ENCODE measurements around the gene ACSL5.

Gene ACSL5, protein sequence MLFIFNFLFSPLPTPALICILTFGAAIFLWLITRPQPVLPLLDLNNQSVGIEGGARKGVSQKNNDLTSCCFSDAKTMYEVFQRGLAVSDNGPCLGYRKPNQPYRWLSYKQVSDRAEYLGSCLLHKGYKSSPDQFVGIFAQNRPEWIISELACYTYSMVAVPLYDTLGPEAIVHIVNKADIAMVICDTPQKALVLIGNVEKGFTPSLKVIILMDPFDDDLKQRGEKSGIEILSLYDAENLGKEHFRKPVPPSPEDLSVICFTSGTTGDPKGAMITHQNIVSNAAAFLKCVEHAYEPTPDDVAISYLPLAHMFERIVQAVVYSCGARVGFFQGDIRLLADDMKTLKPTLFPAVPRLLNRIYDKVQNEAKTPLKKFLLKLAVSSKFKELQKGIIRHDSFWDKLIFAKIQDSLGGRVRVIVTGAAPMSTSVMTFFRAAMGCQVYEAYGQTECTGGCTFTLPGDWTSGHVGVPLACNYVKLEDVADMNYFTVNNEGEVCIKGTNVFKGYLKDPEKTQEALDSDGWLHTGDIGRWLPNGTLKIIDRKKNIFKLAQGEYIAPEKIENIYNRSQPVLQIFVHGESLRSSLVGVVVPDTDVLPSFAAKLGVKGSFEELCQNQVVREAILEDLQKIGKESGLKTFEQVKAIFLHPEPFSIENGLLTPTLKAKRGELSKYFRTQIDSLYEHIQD

DNA sequence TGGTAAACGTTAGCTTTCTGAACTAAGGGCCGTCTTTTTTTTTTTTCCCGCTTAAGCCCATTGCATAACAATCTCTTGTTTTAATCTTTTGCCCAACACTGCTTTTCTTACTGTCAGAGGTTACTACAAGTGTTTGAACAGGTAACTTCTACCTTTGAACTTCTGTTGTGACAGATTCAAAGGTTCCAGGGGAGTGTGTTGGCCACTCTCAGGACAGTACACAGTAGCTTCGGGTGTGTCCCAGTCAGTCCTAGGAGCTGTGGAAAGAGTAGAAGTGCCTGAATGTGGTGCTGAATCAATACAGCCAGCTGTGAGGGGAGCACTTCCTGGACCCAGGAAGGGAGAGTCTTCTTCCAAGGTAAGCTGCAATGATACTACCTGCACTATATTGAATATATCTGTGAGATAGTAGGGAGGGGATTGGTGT, at the start of gene ACSL5:
ACSL5 (plus strand) TSS at position 205 of the 427 bp plus-strand sequence. CDS start 20,831 bp downstream, outside the sequence.
- no peak for DNase-seq

GRCh38 chr10:112327678-112328077, 46.2 kb upstream of the ACSL5 start:
- DNase-seq = no peak

- DNase-seq = peak; percentile 5 to 16
Measured at GRCh38 chr10:112330162-112330561, 43.8 kb upstream of the ACSL5 start.

DNA sequence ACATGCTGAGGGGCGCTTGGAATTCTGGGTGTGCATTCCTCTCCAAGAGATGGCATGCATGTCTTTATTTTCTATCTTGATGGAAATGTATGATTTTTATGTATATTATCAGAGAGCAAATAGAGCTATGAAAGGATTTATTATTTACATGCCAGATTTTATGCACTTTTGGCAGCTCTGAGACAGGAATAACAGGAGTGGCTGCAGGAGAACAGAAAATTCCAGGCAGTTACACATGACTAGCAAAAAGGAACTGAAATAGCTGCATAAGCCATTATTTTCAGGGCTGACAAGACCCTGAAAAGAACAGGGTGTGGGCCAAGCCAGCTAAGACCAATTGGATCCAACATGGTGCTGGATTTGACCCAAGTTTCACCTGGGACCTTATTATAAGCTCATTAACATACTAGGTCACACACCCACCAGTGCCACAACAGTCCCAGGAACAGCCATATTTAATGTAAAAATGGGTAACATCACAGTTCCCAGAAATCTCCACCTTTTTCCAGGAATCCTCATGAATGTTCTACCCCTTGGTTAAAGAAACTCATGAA, 43.2 kb upstream of the ACSL5 start:
- no peak for DNase-seq

GRCh38 chr10:112332022-112332421, 41.9 kb upstream of the ACSL5 start:
- DNase-seq = no peak

GRCh38 chr10:112332509-112333228, 41.2 kb upstream of the ACSL5 start:
- no peak for DNase-seq

- DNase-seq = no peak
Measured at GRCh38 chr10:112333452-112333851, 40.5 kb upstream of the ACSL5 start.

DNA sequence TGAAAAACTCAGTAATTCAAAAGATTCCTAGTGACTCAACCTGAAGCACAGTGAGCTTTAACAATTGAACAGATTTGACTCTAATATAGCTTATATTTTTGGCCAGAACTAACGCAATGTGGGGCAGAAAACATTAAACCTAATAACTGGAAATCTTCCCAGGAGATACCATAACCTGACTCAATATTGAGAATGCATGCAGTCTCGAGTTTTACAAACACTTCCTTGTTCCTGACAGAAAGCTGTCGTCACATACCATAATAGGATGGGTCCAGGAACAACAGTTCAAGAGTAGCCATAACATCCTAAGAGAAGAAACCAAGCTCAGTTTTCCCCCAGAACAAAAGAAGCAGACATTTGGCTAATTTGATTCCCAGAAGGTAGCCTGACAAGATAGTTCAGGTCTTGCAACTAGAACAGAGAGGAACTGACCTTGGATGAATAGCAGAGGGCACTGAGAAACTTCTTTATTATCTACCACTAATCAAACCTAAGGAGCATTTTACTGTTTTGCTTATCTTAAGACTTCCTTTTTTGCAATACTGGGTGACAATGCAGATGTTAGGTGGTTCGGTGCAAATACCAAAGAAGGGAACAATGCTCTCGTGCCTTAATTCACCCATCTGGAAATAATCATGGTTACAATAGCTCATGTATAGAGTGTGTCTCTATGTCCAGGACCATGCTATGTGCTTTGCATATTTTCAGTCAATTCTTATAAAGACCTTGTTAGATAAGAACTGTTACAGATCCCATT, 38.6 kb upstream of the ACSL5 start:
- DNase-seq = no peak

GRCh38 chr10:112335868-112336265, 38.0 kb upstream of the ACSL5 start:
- DNase-seq = no peak

DNA sequence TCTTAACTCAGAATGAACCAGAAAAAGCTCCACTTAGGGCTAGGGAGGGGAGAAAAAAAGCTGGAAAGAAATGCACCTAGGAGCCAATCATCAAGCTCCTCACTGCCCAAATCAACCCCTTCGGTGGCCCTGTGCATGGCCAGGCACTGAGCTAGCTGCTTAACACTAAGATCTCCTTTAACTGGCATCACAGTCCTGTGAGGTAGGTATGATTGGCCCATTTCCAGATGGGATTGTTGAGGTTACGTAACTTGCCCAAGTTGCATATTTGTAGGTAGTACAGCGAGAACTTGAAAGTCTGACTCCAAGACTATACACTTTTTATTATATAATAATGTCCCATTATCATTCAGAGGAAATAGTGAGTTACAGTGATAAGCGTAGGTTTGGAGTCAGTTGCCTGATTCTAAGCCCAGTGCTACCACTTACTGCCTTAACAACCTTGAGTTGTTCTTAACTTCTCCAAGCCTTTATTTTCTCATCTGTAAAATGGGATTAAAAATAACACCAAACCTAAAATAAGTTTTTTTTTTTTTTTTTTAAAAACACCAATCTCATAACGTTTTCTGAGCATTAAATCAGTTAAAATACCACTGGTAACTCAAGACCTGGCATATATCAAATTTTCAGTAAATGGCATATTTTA, 37.2 kb upstream of the ACSL5 start:
- no peak for DNase-seq

- no peak for DNase-seq
Measured at GRCh38 chr10:112338957-112339356, 35.0 kb upstream of the ACSL5 start.

DNA sequence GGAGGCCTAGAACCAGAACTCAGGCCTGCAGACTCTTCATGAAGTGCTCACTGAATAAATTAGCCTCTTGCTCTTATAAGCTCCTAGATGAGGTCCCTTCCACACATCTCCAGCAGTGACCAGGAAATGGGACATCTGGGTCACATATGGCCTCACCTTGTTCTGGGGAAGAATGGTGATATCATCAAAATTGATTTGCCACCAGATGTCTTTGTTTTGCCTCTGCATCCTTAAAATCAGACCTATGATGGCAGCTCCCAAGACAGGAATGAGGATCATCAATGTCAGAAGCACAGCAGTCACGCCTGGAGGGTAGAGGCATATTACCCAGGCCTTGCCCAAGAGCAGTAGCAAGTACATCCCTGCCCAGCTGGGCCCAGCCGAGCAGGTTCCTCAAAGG, 33.3 kb upstream of the ACSL5 start:
- DNase-seq = no peak

GRCh38 chr10:112343056-112343806, 30.7 kb upstream of the ACSL5 start:
- DNase-seq = no peak

- DNase-seq = no peak
Measured at GRCh38 chr10:112344261-112344660, 29.7 kb upstream of the ACSL5 start.

- no peak for DNase-seq
Measured at GRCh38 chr10:112345202-112345601, 28.7 kb upstream of the ACSL5 start.

DNA sequence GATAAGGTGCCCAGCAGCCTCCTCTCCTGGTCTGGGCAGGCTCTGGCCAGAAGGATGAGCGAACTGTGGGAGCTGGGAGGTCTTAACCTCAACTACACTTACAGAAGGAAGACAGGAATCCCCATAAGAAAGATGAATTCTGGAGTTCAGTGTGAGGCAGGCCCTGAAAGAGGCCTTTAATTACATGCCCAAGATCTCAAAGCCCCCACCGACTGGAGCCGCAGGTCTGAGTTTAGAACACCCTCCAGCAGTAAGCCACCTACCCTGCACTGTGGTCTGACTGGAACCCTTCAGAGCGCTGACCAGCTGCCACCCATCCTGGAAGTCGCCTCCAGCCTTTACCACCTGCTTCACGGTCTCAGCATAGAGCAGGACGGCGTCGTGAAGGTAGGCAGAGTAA, 28.2 kb upstream of the ACSL5 start:
- no peak for DNase-seq

DNA sequence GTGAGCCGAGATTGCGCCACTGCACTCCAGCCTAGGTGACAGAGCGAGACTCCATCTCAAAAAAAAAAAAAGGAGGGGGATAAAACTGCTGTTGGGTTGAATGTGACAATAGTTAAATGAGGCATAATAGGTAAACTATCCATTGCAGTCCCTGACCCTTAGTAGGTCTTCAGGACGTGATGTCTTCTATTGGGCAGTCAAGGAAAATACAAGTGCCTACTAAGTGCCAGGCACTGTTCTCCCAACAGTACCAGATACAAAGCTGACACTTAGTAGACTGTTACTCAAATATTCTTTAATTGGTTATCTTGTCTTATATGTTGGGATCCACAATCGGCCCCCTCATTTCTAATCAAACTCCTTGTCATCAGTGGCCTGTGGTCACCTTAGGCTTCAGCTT, 27.1 kb upstream of the ACSL5 start:
- DNase-seq = no peak

GRCh38 chr10:112347709-112348671, 25.9 kb upstream of the ACSL5 start:
- no peak for DNase-seq

DNA sequence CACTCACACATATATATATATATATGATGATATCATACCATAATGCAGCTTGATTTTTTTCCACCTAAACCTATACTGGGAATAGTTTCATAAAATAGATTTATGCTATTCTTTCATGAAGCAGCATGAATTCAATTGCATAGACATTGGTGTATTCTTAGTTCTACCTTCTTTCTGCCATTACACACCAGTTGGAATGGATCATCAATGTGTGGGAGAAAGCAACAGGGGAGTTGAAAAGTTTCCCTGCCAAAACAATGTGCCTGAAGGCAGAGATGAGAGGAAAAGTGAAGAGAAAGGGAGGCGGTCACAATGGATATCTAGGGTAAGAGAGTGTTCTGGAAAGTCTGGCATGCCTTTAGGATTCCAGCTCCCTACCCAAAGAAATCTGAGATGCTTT, 25.2 kb upstream of the ACSL5 start:
- DNase-seq = no peak

GRCh38 chr10:112349521-112350085, 24.3 kb upstream of the ACSL5 start:
- DNase-seq = no peak
